T-helper 1 cell treated with Interleukin-12 subunit alpha and Interleukin-12 subunit beta and Interleukin-4 antibody, amounts not matched to agents 30 μg/mL and 1 μg/mL, for 36 hours (primary cell): ENCODE measurements around the gene RALB.
A peak's percentile ranks its signal among the peaks of the same experiment; 100 is the strongest.
"Not testable (repeated sequence)": the region's sequence is repeated elsewhere in the genome, so short reads cannot be mapped to it uniquely, and the experiment has no call there.

Experiments
- H3K27ac Mint-ChIP-seq: one replicate; pipeline ENCODE4 v1.8.0; 2021; ENCODE audit warnings: mild to moderate bottlenecking, mixed read lengths
- H3K27me3 Mint-ChIP-seq: one replicate; pipeline ENCODE4 v1.8.0; 2021; ENCODE audit warnings: low read depth, mixed read lengths
- H3K36me3 Mint-ChIP-seq: one replicate; pipeline ENCODE4 v1.8.0; 2021; ENCODE audit warnings: low read depth, mixed read lengths
- H3K4me1 Mint-ChIP-seq: one replicate; pipeline ENCODE4 v1.8.0; 2021; ENCODE audit warnings: low read depth, mixed read lengths
- H3K4me3 Mint-ChIP-seq: one replicate; pipeline ENCODE4 v1.8.0; 2021; ENCODE audit warnings: mild to moderate bottlenecking, moderate library complexity, mixed read lengths
- H3K9me3 Mint-ChIP-seq: one replicate; pipeline ENCODE4 v1.8.0; 2021; ENCODE audit warnings: mixed read lengths

Gene RALB

GRCh38 chr2:120231564-120231973 is 21.1 kb upstream of the RALB start:
- peaks cover 57% of the 10 kb centered on the region for H3K4me1 Mint-ChIP-seq
- H3K9me3 Mint-ChIP-seq: no peaks in the 10 kb centered on the region
- no peaks in the 10 kb centered on the region for H3K27me3 Mint-ChIP-seq
- peaks cover 44% of the 10 kb centered on the region for H3K36me3 Mint-ChIP-seq
- H3K27ac Mint-ChIP-seq: peak overlapping the region; percentile 98
- H3K4me3 Mint-ChIP-seq: peak overlapping the region; percentile 96

GRCh38 chr2:120231974-120232635 is 20.5 kb upstream of the RALB start:
- H3K4me1 Mint-ChIP-seq: peaks cover 51% of the 10 kb centered on the region
- H3K36me3 Mint-ChIP-seq: peaks cover 41% of the 10 kb centered on the region
- H3K4me3 Mint-ChIP-seq: peak overlapping the region; percentile 96
- no peaks in the 10 kb centered on the region for H3K9me3 Mint-ChIP-seq
- H3K27ac Mint-ChIP-seq: peak overlapping the region; percentile 98
- no peaks in the 10 kb centered on the region for H3K27me3 Mint-ChIP-seq

GRCh38 chr2:120233292-120233691 is 19.4 kb upstream of the RALB start:
- Mint-ChIP-seq H3K27me3 (no peaks in the 10 kb centered on the region), H3K27ac (peak overlapping the region; percentile 98), H3K36me3 (peaks cover 30% of the 10 kb centered on the region), H3K4me3 (peak overlapping the region; percentile 96), H3K4me1 (peaks cover 45% of the 10 kb centered on the region), H3K9me3 (no peaks in the 10 kb centered on the region)

GRCh38 chr2:120235158-120235557 is 17.5 kb upstream of the RALB start:
- H3K4me1 Mint-ChIP-seq: peaks cover 27% of the 10 kb centered on the region
- H3K27ac Mint-ChIP-seq: peak overlapping the region; percentile 31
- H3K36me3 Mint-ChIP-seq: peaks cover 17% of the 10 kb centered on the region
- H3K27me3 Mint-ChIP-seq, H3K9me3 Mint-ChIP-seq, H3K4me3 Mint-ChIP-seq: not testable (repeated sequence)

GRCh38 chr2:120235681-120236080 is 17.0 kb upstream of the RALB start:
- Mint-ChIP-seq H3K4me1 (peaks cover 24% of the 10 kb centered on the region), H3K27ac (no peak overlapping the region), H3K4me3 (no peak overlapping the region), H3K27me3 (no peaks in the 10 kb centered on the region), H3K36me3 (peaks cover 13% of the 10 kb centered on the region), H3K9me3 (no peaks in the 10 kb centered on the region)

- peaks cover 20% of the 10 kb centered on the region for H3K4me1 Mint-ChIP-seq
- no peak overlapping the region for H3K4me3 Mint-ChIP-seq
- no peaks in the 10 kb centered on the region for H3K9me3 Mint-ChIP-seq
- peaks cover 7% of the 10 kb centered on the region for H3K36me3 Mint-ChIP-seq
- H3K27me3 Mint-ChIP-seq: no peaks in the 10 kb centered on the region
- no peak overlapping the region for H3K27ac Mint-ChIP-seq
Observed at GRCh38 chr2:120236316-120236715, 16.3 kb upstream of the RALB start.

- Mint-ChIP-seq H3K27ac (no peak overlapping the region), H3K27me3 (no peaks in the 10 kb centered on the region), H3K9me3 (no peaks in the 10 kb centered on the region), H3K4me3 (no peak overlapping the region), H3K4me1 (peaks cover 23% of the 10 kb centered on the region), H3K36me3 (peaks cover 7% of the 10 kb centered on the region)
Observed at GRCh38 chr2:120236791-120237190, 15.9 kb upstream of the RALB start.

GRCh38 chr2:120237491-120237902 is 15.2 kb upstream of the RALB start:
- peaks cover 3% of the 10 kb centered on the region for H3K36me3 Mint-ChIP-seq
- no peaks in the 10 kb centered on the region for H3K27me3 Mint-ChIP-seq
- H3K4me3 Mint-ChIP-seq: no peak overlapping the region
- no peaks in the 10 kb centered on the region for H3K9me3 Mint-ChIP-seq
- peaks cover 26% of the 10 kb centered on the region for H3K4me1 Mint-ChIP-seq
- no peak overlapping the region for H3K27ac Mint-ChIP-seq

- Mint-ChIP-seq H3K27me3 (no peaks in the 10 kb centered on the region), H3K4me3 (no peak overlapping the region), H3K9me3 (peaks cover 11% of the 10 kb centered on the region), H3K4me1 (peaks cover 14% of the 10 kb centered on the region), H3K27ac (no peak overlapping the region), H3K36me3 (peaks cover 5% of the 10 kb centered on the region)
Observed at GRCh38 chr2:120238728-120239487, 13.7 kb upstream of the RALB start.

GRCh38 chr2:120239488-120240287 is 13.0 kb upstream of the RALB start:
- peaks cover 16% of the 10 kb centered on the region for H3K9me3 Mint-ChIP-seq
- H3K27ac Mint-ChIP-seq: no peak overlapping the region
- peaks cover 10% of the 10 kb centered on the region for H3K36me3 Mint-ChIP-seq
- no peaks in the 10 kb centered on the region for H3K27me3 Mint-ChIP-seq
- peaks cover 11% of the 10 kb centered on the region for H3K4me1 Mint-ChIP-seq
- H3K4me3 Mint-ChIP-seq: no peak overlapping the region

GRCh38 chr2:120240901-120241429 is 11.7 kb upstream of the RALB start:
- Mint-ChIP-seq H3K4me3 (no peak overlapping the region), H3K9me3 (peaks cover 16% of the 10 kb centered on the region), H3K36me3 (peaks cover 9% of the 10 kb centered on the region), H3K27me3 (no peaks in the 10 kb centered on the region), H3K4me1 (peaks cover 11% of the 10 kb centered on the region), H3K27ac (no peak overlapping the region)

- Mint-ChIP-seq H3K4me3 (no peak overlapping the region), H3K27me3 (no peaks in the 10 kb centered on the region), H3K36me3 (peaks cover 9% of the 10 kb centered on the region), H3K9me3 (peaks cover 16% of the 10 kb centered on the region), H3K4me1 (peaks cover 11% of the 10 kb centered on the region), H3K27ac (no peak overlapping the region)
Observed at GRCh38 chr2:120241684-120242083, 11.0 kb upstream of the RALB start.

- H3K9me3 Mint-ChIP-seq: peaks cover 16% of the 10 kb centered on the region
- H3K36me3 Mint-ChIP-seq: peaks cover 9% of the 10 kb centered on the region
- no peaks in the 10 kb centered on the region for H3K27me3 Mint-ChIP-seq
- H3K4me1 Mint-ChIP-seq: peaks cover 16% of the 10 kb centered on the region
- no peak overlapping the region for H3K4me3 Mint-ChIP-seq
- H3K27ac Mint-ChIP-seq: no peak overlapping the region
Observed at GRCh38 chr2:120243211-120243610, 9.4 kb upstream of the RALB start.

- H3K36me3 Mint-ChIP-seq: peaks cover 9% of the 10 kb centered on the region
- no peak overlapping the region for H3K4me3 Mint-ChIP-seq
- H3K4me1 Mint-ChIP-seq: peaks cover 20% of the 10 kb centered on the region
- peaks cover 16% of the 10 kb centered on the region for H3K9me3 Mint-ChIP-seq
- no peak overlapping the region for H3K27ac Mint-ChIP-seq
- no peaks in the 10 kb centered on the region for H3K27me3 Mint-ChIP-seq
Observed at GRCh38 chr2:120243875-120244553, 8.6 kb upstream of the RALB start.
